Ovary (tissue), 3 donors: ENCODE measurements around the gene KCNJ3.

Experiments used
- POLR2A ChIP-seq: fragments of 450-650 bp; IDR thresholded peaks from one replicate; pipeline ENCODE4 v1.6.1; 2017; ENCODE audit warnings: antibody characterized with exemption, mild to moderate bottlenecking, moderate library complexity
- TF ChIP-seq, protein P1 (sequence below), 3 donors: fragments of 450-650 bp in 2 of 3; fragments of 200-600 bp in 1 of 3; IDR thresholded peaks; one replicate each; pipeline versions ENCODE4 v1.5.1 to v1.8.0; 2016 to 2022; ENCODE audit warnings: antibody characterized with exemption in 3 of 3, mild to moderate bottlenecking in 1 of 3
- donor health status: DM: no; HTN: no; CAD: no.

DNA sequence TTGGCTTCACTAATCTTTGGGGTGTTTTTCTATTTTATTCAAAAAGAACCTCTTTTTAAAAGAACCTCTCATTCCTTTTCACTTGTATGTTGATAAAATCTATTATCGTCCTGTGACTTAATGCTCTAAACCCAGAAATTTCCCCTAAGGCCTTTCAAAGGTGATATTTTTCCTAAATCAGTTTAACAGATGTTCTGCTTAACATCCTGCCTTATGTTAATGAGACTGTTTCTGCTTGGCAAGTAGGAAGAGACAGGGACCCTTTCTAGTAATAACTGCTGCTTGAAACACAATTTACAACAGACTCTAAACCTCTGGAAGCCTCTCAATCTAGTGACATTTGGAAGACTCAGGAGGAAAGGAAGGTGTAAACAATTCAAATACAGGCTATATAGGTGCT is 128.8 kb downstream of the KCNJ3 start:
- TF ChIP-seq, protein P1, sequence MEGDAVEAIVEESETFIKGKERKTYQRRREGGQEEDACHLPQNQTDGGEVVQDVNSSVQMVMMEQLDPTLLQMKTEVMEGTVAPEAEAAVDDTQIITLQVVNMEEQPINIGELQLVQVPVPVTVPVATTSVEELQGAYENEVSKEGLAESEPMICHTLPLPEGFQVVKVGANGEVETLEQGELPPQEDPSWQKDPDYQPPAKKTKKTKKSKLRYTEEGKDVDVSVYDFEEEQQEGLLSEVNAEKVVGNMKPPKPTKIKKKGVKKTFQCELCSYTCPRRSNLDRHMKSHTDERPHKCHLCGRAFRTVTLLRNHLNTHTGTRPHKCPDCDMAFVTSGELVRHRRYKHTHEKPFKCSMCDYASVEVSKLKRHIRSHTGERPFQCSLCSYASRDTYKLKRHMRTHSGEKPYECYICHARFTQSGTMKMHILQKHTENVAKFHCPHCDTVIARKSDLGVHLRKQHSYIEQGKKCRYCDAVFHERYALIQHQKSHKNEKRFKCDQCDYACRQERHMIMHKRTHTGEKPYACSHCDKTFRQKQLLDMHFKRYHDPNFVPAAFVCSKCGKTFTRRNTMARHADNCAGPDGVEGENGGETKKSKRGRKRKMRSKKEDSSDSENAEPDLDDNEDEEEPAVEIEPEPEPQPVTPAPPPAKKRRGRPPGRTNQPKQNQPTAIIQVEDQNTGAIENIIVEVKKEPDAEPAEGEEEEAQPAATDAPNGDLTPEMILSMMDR (IDR thresholded peaks at IDR 0.05), result no peak
- no peak for TF ChIP-seq POLR2A
